ENCODE measurements around the gene NPAS3.

Gene NPAS3

DNA sequence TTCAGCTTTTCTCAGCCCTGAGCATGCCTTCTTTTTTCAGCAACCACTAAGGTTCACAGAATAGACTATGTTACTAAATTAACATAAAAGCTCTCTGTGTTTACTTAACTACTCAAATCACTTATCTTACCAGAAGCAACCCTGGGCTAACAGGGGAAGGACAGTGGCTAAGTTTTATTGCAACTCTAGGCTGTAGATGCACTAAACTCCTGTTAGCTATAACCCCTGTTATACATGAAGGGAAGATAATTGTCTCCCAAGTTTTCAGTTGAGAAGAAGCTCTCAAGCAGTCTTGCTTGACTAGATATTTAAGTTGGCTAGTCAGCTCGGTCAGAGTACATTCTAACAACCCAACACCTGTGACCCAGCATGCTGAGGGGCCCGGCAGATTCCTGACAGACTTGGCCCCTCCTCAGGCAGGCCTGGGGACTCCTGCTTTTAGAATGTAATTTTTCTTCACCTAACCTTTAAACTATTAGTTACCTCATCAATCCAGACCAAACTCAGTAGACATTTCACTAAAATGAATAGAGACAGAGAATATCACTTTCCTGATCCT lies 547.7 kb downstream of the NPAS3 start:
- no peaks in the 10 kb centered on the region for H3K9me2 ChIP-seq (replicated peaks; ENCODE audit: low read depth, low read length)
- H3K27me3 ChIP-seq (ENCODE audit: insufficient read depth, low read length, poor library complexity, severe bottlenecking), result no peaks in the 10 kb centered on the region
- H3F3A ChIP-seq (ENCODE audit: low read depth), result no peaks in the 10 kb centered on the region; the same call in 1 of the 2 replicates
- TF ChIP-seq, protein P1, sequence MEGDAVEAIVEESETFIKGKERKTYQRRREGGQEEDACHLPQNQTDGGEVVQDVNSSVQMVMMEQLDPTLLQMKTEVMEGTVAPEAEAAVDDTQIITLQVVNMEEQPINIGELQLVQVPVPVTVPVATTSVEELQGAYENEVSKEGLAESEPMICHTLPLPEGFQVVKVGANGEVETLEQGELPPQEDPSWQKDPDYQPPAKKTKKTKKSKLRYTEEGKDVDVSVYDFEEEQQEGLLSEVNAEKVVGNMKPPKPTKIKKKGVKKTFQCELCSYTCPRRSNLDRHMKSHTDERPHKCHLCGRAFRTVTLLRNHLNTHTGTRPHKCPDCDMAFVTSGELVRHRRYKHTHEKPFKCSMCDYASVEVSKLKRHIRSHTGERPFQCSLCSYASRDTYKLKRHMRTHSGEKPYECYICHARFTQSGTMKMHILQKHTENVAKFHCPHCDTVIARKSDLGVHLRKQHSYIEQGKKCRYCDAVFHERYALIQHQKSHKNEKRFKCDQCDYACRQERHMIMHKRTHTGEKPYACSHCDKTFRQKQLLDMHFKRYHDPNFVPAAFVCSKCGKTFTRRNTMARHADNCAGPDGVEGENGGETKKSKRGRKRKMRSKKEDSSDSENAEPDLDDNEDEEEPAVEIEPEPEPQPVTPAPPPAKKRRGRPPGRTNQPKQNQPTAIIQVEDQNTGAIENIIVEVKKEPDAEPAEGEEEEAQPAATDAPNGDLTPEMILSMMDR (conservative IDR thresholded peaks at IDR 0.05; ENCODE audit: low read length), result no peak
- TF ChIP-seq EZH2phosphoT487 (IDR thresholded peaks at IDR 0.05; ENCODE audit: borderline replicate concordance), result no peak
- no peak overlapping the region for H3K9ac ChIP-seq (ENCODE audit: low read depth, low read length, poor library complexity, severe bottlenecking)
- no peaks in the 10 kb centered on the region for H3K36me3 ChIP-seq (ENCODE audit: insufficient read depth, low read length)
- no peak overlapping the region for H3K4me2 ChIP-seq (ENCODE audit: low read depth, low read length, poor library complexity, severe bottlenecking)
- no peak overlapping the region for H3K4me3 ChIP-seq (ENCODE audit: low read length, poor library complexity, severe bottlenecking)
- H3K79me2 ChIP-seq (ENCODE audit: insufficient read depth, low read length), result no peaks in the 10 kb centered on the region
- H3K4me1 ChIP-seq (ENCODE audit: insufficient read depth, low read length, poor library complexity, severe bottlenecking), result peaks cover 46% of the 10 kb centered on the region
- no peaks in the 10 kb centered on the region for H4K20me1 ChIP-seq (ENCODE audit: insufficient read depth, low read length, poor library complexity, severe bottlenecking)
- peak overlapping the region; percentile 53; the same call in 1 of the 2 replicates for H2AFZ ChIP-seq (ENCODE audit: low read length)
- H3K9me3 ChIP-seq (ENCODE audit: insufficient read depth, low read depth, low read length), result no peaks in the 10 kb centered on the region

DNA sequence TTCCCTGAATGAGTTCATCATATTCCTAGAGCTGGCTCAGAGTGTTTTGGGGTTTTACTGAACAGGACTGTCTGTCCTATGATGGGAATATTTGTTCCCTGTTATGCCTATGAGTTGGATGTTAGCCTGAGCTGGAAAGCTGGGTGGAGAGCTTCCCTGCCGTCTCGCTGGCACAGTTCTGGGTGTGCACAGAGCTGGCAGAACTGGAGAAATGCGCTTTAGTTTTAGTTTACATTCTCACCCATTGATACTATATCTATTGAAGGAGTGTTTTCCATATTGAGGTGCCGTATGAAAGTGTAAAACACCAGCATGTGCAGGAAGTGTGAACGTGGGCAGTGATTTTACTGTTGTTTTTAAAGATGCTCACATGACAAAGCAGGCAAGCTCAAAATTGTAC lies 549.9 kb downstream of the NPAS3 start:
- no peaks in the 10 kb centered on the region for H3K9me3 ChIP-seq (ENCODE audit: insufficient read depth, low read depth, low read length)
- no peaks in the 10 kb centered on the region for H3K9me2 ChIP-seq (replicated peaks; ENCODE audit: low read depth, low read length)
- no peaks in the 10 kb centered on the region for H3K79me2 ChIP-seq (ENCODE audit: insufficient read depth, low read length)
- no peaks in the 10 kb centered on the region for H4K20me1 ChIP-seq (ENCODE audit: insufficient read depth, low read length, poor library complexity, severe bottlenecking)
- no peak overlapping the region for H3K9ac ChIP-seq (ENCODE audit: low read depth, low read length, poor library complexity, severe bottlenecking)
- no peaks in the 10 kb centered on the region for H3K36me3 ChIP-seq (ENCODE audit: insufficient read depth, low read length)
- no peak overlapping the region for H2AFZ ChIP-seq (ENCODE audit: low read length)
- H3K4me3 ChIP-seq (ENCODE audit: low read length, poor library complexity, severe bottlenecking), result no peak overlapping the region
- H3K4me2 ChIP-seq (ENCODE audit: low read depth, low read length, poor library complexity, severe bottlenecking), result no peak overlapping the region
- H3F3A ChIP-seq (ENCODE audit: low read depth), result no peaks in the 10 kb centered on the region; the same call in 1 of the 2 replicates
- H3K27me3 ChIP-seq (ENCODE audit: insufficient read depth, low read length, poor library complexity, severe bottlenecking), result no peaks in the 10 kb centered on the region
- H3K4me1 ChIP-seq (ENCODE audit: insufficient read depth, low read length, poor library complexity, severe bottlenecking), result peaks cover 29% of the 10 kb centered on the region
- no peak for TF ChIP-seq EZH2phosphoT487 (IDR thresholded peaks at IDR 0.05; ENCODE audit: borderline replicate concordance)
- TF ChIP-seq, protein P1 (conservative IDR thresholded peaks at IDR 0.05; ENCODE audit: low read length), result no peak

DNA sequence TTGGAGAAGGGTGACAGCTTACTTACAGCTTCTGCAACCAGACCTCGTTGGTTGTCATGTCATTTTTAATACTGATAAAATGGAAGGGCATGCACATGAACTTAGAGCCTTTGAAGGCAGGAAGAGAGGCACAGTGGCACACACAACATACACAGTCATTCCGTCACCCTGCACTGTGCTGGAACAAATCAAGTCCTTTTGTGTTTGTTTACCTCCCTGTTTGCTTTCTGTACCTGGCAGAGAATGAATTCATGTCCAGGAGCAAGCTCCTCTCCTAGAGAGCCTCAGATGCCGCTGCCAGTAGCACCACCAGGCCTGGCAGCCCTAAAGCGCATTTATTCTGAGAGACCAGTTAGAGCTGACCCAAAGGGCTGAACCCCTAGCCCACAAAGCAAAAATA lies 551.9 kb downstream of the NPAS3 start:
- H3K9me2 ChIP-seq (replicated peaks; ENCODE audit: low read depth, low read length), result no peaks in the 10 kb centered on the region
- no peak overlapping the region for H3K4me2 ChIP-seq (ENCODE audit: low read depth, low read length, poor library complexity, severe bottlenecking)
- H3K79me2 ChIP-seq (ENCODE audit: insufficient read depth, low read length), result no peaks in the 10 kb centered on the region
- peaks cover 10% of the 10 kb centered on the region for H3K4me1 ChIP-seq (ENCODE audit: insufficient read depth, low read length, poor library complexity, severe bottlenecking)
- no peak overlapping the region for H3K9ac ChIP-seq (ENCODE audit: low read depth, low read length, poor library complexity, severe bottlenecking)
- no peaks in the 10 kb centered on the region for H4K20me1 ChIP-seq (ENCODE audit: insufficient read depth, low read length, poor library complexity, severe bottlenecking)
- H2AFZ ChIP-seq (ENCODE audit: low read length), result peak overlapping the region; percentile 32; the same call in 1 of the 2 replicates
- no peaks in the 10 kb centered on the region for H3K27me3 ChIP-seq (ENCODE audit: insufficient read depth, low read length, poor library complexity, severe bottlenecking)
- no peak overlapping the region for H3K4me3 ChIP-seq (ENCODE audit: low read length, poor library complexity, severe bottlenecking)
- no peak for TF ChIP-seq EZH2phosphoT487 (IDR thresholded peaks at IDR 0.05; ENCODE audit: borderline replicate concordance)
- TF ChIP-seq, protein P1 (conservative IDR thresholded peaks at IDR 0.05; ENCODE audit: low read length), result no peak
- no peaks in the 10 kb centered on the region for H3K9me3 ChIP-seq (ENCODE audit: insufficient read depth, low read depth, low read length)
- H3F3A ChIP-seq (ENCODE audit: low read depth), result no peaks in the 10 kb centered on the region
- H3K36me3 ChIP-seq (ENCODE audit: insufficient read depth, low read length), result no peaks in the 10 kb centered on the region

Data from Loucy (cell line).